Progenitor cell of endocrine pancreas (in vitro differentiated cells): Measurements from ENCODE around the gene DRC3. TPM values are rescaled to one million over a fixed set of nuclear protein-coding genes. Genes with fewer than 3 reads are reported as not detected.

ENCODE experiments used
- DNase-seq: peaks from one replicate; pipeline ENCODE4 v3.0.0; 2021; ENCODE audit warnings: low spot score; ENCODE audit not compliant: unreplicated experiment
- H3K27ac Mint-ChIP-seq: 2 replicates; pipeline ENCODE4 v1.8.0; 2021; ENCODE audit warnings: mild to moderate bottlenecking, moderate library complexity, mixed read lengths
- H3K27me3 Mint-ChIP-seq: 2 replicates; pipeline ENCODE4 v1.8.0; 2021; ENCODE audit warnings: mixed read lengths
- H3K36me3 Mint-ChIP-seq: 2 replicates; pipeline ENCODE4 v1.8.0; 2022; ENCODE audit warnings: mixed read lengths; ENCODE audit not compliant: insufficient read depth
- H3K4me1 Mint-ChIP-seq: 2 replicates; pipeline ENCODE4 v1.8.0; 2021; ENCODE audit warnings: low read depth, mixed read lengths
- H3K4me3 Mint-ChIP-seq: 2 replicates; pipeline ENCODE4 v1.8.0; 2021; ENCODE audit warnings: low read depth, mild to moderate bottlenecking, moderate library complexity, mixed read lengths
- H3K9me3 Mint-ChIP-seq: 2 replicates; pipeline ENCODE4 v1.8.0; 2021; ENCODE audit warnings: low read depth, mixed read lengths
- CTCF ChIP-seq: fragments of 200-600 bp; sonication (generic); IDR thresholded peaks from one replicate; pipeline ENCODE4 v1.5.0; 2021; ENCODE audit warnings: antibody characterized with exemption, mild to moderate bottlenecking; ENCODE audit not compliant: unreplicated experiment
- total RNA-seq: library from RNA; stranded (reverse); gene quantifications from 2 replicates; pipeline ENCODE4 v1.2.1, GENCODE V29; 2021

The DRC3 gene
- total RNA-seq, 1 donor from 2014 or later, result 15.4 TPM

- no peak for TF ChIP-seq CTCF
- H3K27ac Mint-ChIP-seq, result no peak overlapping the region
- H3K36me3 Mint-ChIP-seq, result no peaks in the 10 kb centered on the region
- H3K4me1 Mint-ChIP-seq, result no peaks in the 10 kb centered on the region
- H3K9me3 Mint-ChIP-seq, result no peaks in the 10 kb centered on the region
- H3K27me3 Mint-ChIP-seq, result no peaks in the 10 kb centered on the region
- H3K4me3 Mint-ChIP-seq, result no peak overlapping the region
- no peak for DNase-seq
Measured at GRCh38 chr17:18027280-18027679, 54.6 kb downstream of the DRC3 start.

- Mint-ChIP-seq H3K9me3 (no peaks in the 10 kb centered on the region), H3K27me3 (no peaks in the 10 kb centered on the region), H3K27ac (no peak overlapping the region), H3K4me3 (no peak overlapping the region), H3K4me1 (no peaks in the 10 kb centered on the region), H3K36me3 (no peaks in the 10 kb centered on the region)
- no peak for DNase-seq
- TF ChIP-seq CTCF, result no peak
Measured at GRCh38 chr17:18028114-18028951, 55.7 kb downstream of the DRC3 start.

- Mint-ChIP-seq H3K36me3 (no peaks in the 10 kb centered on the region), H3K4me3 (no peak overlapping the region), H3K9me3 (no peaks in the 10 kb centered on the region), H3K27me3 (no peaks in the 10 kb centered on the region), H3K27ac (no peak overlapping the region), H3K4me1 (no peaks in the 10 kb centered on the region)
- TF ChIP-seq CTCF, result no peak
- no peak for DNase-seq
Measured at GRCh38 chr17:18028952-18029540, 56.4 kb downstream of the DRC3 start.

- Mint-ChIP-seq H3K4me1 (peaks cover 10% of the 10 kb centered on the region), H3K27me3 (no peaks in the 10 kb centered on the region), H3K27ac (no peak overlapping the region), H3K36me3 (no peaks in the 10 kb centered on the region), H3K4me3 (no peak overlapping the region), H3K9me3 (no peaks in the 10 kb centered on the region)
- DNase-seq, result no peak
- TF ChIP-seq CTCF, result no peak
Measured at GRCh38 chr17:18031955-18032354, 59.3 kb downstream of the DRC3 start.

GRCh38 chr17:18033442-18034099 is 60.9 kb downstream of the DRC3 start:
- Mint-ChIP-seq H3K27ac (no peak overlapping the region), H3K36me3 (no peaks in the 10 kb centered on the region), H3K4me3 (no peak overlapping the region), H3K4me1 (peaks cover 22% of the 10 kb centered on the region), H3K27me3 (peaks cover 6% of the 10 kb centered on the region), H3K9me3 (no peaks in the 10 kb centered on the region)
- peak; percentile 69 for TF ChIP-seq CTCF
- no peak for DNase-seq
